GM12878 (cell line): ENCODE data around the gene RINL. TPM values are rescaled to one million over a fixed set of nuclear protein-coding genes. Genes with fewer than 3 reads are reported as not detected.
A peak's percentile ranks its signal among the peaks of the same experiment; 100 is the strongest.

Experiments used
- ATAC-seq: fragments of 200-7000 bp; cut with Tn5 transposase; 3 replicates; pipeline ENCODE4 v1.9.1; 2020; ENCODE audit warnings: mild to moderate bottlenecking, moderate library complexity
- BruUV-seq: library from RNA; stranded (reverse); fragments of 400-500 nt; replicated peaks from 2 replicates; lab custom pipeline; 2021; lab: Mats Ljungman, UMichigan
- CTCF ChIA-PET: fragments of 300-600 bp; sonication (Branson Sonifier 250); formaldehyde crosslinking; extraction: SDS; loops from one replicate; lab custom pipeline; 2021; ENCODE audit warnings: inconsistent platforms; lab: Yijun Ruan, JAX
- POLR2A ChIA-PET: fragments of 350-600 bp; formaldehyde crosslinking; extraction: SDS; loops from one replicate; lab custom pipeline; 2021; ENCODE audit warnings: inconsistent platforms; lab: Charles Lee
- RAD21 ChIA-PET: fragments of 300-600 bp; sonication (Branson Sonifier 250); formaldehyde crosslinking; loops from one replicate; lab custom pipeline; 2023; ENCODE audit warnings: antibody characterized with exemption; ENCODE audit not compliant: unreplicated experiment; lab: Charles Lee
- SMC1A ChIA-PET: fragments of 300-600 bp; sonication (Branson Sonifier 250); formaldehyde crosslinking; loops from one replicate; lab custom pipeline; 2023; ENCODE audit not compliant: unreplicated experiment, uncharacterized antibody; lab: Charles Lee
- DNase-seq: peaks from one replicate; pipeline ENCODE4 v3.0.0-alpha.2; 2011; ENCODE audit warnings: low read depth, low spot score
- FAIRE-seq: peaks from 3 replicates; lab custom pipeline; 2011; peaks lifted over from hg19 to GRCh38; lab: Jason Lieb, UNC
- H2AFZ ChIP-seq: 2 replicates; pipeline ENCODE4 v1.6.0; 2011; ENCODE audit warnings: low read depth, low read length, control low read depth; ENCODE audit not compliant: control insufficient read depth
- H3K27ac ChIP-seq: 2 replicates; pipeline ENCODE4 v1.5.1; 2011; ENCODE audit warnings: control low read depth; ENCODE audit not compliant: control insufficient read depth, insufficient read depth
- H3K27me3 ChIP-seq, 2 experiments: replicated peaks in 1 of 2; 2 replicates each; pipeline versions ENCODE4 v1.6.0 to v1.6.1; 2011; ENCODE audit warnings: low read length in 1 of 2; ENCODE audit not compliant: control insufficient read depth in 2 of 2, insufficient read depth in 2 of 2
- H3K36me3 ChIP-seq, 2 experiments: 2 replicates each; pipeline ENCODE4 v1.5.1; 2011; ENCODE audit warnings: low read length in 1 of 2; ENCODE audit not compliant: control insufficient read depth in 2 of 2, insufficient read depth in 2 of 2
- H3K4me1 ChIP-seq: 2 replicates; pipeline ENCODE4 v1.6.1; 2011; ENCODE audit warnings: mild to moderate bottlenecking, low read length, moderate library complexity, mixed read lengths; ENCODE audit not compliant: control insufficient read depth, insufficient read depth
- H3K4me2 ChIP-seq: 2 replicates; pipeline ENCODE4 v1.6.0; 2011; ENCODE audit warnings: control low read depth; ENCODE audit not compliant: control insufficient read depth, insufficient read depth
- H3K4me3 ChIP-seq: fragments of 200-600 bp; sonication (generic); 2 replicates; pipeline ENCODE4 v1.5.1; 2016
- H3K79me2 ChIP-seq: 2 replicates; pipeline ENCODE4 v1.6.0; 2011; ENCODE audit warnings: low read length; ENCODE audit not compliant: control insufficient read depth, insufficient read depth
- H3K9ac ChIP-seq: 2 replicates; pipeline ENCODE4 v1.8.0; 2011; ENCODE audit warnings: low read length, control low read depth, mixed read lengths; ENCODE audit not compliant: control insufficient read depth, insufficient read depth
- H3K9me3 ChIP-seq: replicated peaks from 3 replicates; pipeline ENCODE4 v1.5.1; 2011; ENCODE audit warnings: mild to moderate bottlenecking, low read length; ENCODE audit not compliant: control insufficient read depth, insufficient read depth
- H4K20me1 ChIP-seq: 2 replicates; pipeline ENCODE4 v1.6.0; 2011; ENCODE audit not compliant: control insufficient read depth, insufficient read depth
- BACH1 ChIP-seq: fragments of 450-650 bp; IDR thresholded peaks from 2 replicates; pipeline ENCODE4 v1.6.1; 2017; ENCODE audit warnings: mild to moderate bottlenecking, borderline replicate concordance
- CHD1 ChIP-seq: IDR thresholded peaks from 2 replicates; pipeline ENCODE4 v1.6.1; 2012; ENCODE audit warnings: low read depth, low read length, improper control_type of control experiment
- IRF4 ChIP-seq: IDR thresholded peaks from 2 replicates; pipeline ENCODE4 v1.6.1; 2011; ENCODE audit warnings: low read depth, low read length
- KDM1A ChIP-seq: fragments of 200-600 bp; sonication (generic); IDR thresholded peaks from 2 replicates; pipeline ENCODE4 v1.6.1; 2016; ENCODE audit warnings: borderline replicate concordance
- MYC ChIP-seq: IDR thresholded peaks from 2 replicates; pipeline ENCODE4 v1.6.1; 2011; ENCODE audit warnings: mild to moderate bottlenecking, low read length, moderate library complexity, inconsistent platforms; ENCODE audit not compliant: insufficient read depth, insufficient replicate concordance, insufficient read length, severe bottlenecking
- NFYB ChIP-seq: IDR thresholded peaks from 2 replicates; pipeline ENCODE4 v1.6.1; 2011; ENCODE audit warnings: low read depth, mild to moderate bottlenecking, low read length, improper control_type of control experiment, moderate library complexity; ENCODE audit not compliant: insufficient read depth
- RCOR1 ChIP-seq: conservative IDR thresholded peaks from 2 replicates; pipeline ENCODE4 v1.6.1; 2012; ENCODE audit warnings: low read depth, low read length, improper control_type of control experiment
- ZNF384 ChIP-seq: IDR thresholded peaks from 2 replicates; pipeline ENCODE4 v1.6.1; 2012; ENCODE audit warnings: low read depth, mild to moderate bottlenecking, low read length, improper control_type of control experiment, borderline replicate concordance
- ZNF592 ChIP-seq: fragments of 450-650 bp; IDR thresholded peaks from 2 replicates; pipeline ENCODE4 v1.6.1; 2017; ENCODE audit warnings: mild to moderate bottlenecking, moderate library complexity
- WGBS: methylation state at CpG from one replicate; pipeline ENCODE4 v1.1.6; 2016; ENCODE audit warnings: low lambda C conversion rate; ENCODE audit not compliant: insufficient replicate concordance, insufficient coverage; ENCODE audit errors: missing lambda C conversion rate; 5-methylcytosine and 5-hydroxymethylcytosine counted together
- in situ Hi-C: fragments of 300-500 bp; cut with MboI; formaldehyde crosslinking; loops from 9 replicates; pipeline ENCODE4 v1.14.3; 2018; ENCODE audit warnings: mixed read lengths
- intact Hi-C: fragments of 100-400 bp; cut with micrococcal nuclease; formaldehyde crosslinking; loops from one replicate; pipeline ENCODE4 v1.14.2; 2022; ENCODE audit not compliant: unreplicated experiment
- polyA plus RNA-seq, 11 experiments: library from polyadenylated mRNA; depleted of rRNA in 4 of 11; unstranded in 6 of 11; stranded (reverse) in 5 of 11; fragments of >200 nt; fragmentation: Nextera tagmentation in 4 of 11; fragmentation: Illumina TruSeq in 1 of 11; extraction: Ambion mirVana in 4 of 11; extraction: Trizol in 1 of 11; gene quantifications; 1 replicate in 1 of 11; 2 replicates in 10 of 11; pipeline versions ENCODE4 v1.2.1 to v1.2.3, GENCODE V29; 2011 to 2016; ENCODE audit warnings: inconsistent platforms in 2 of 11, missing spikeins in 2 of 11, low read depth in 1 of 11
- total RNA-seq, 4 experiments: library from RNA; depleted of rRNA in 3 of 4; stranded (reverse); fragments of >200 nt in 3 of 4; fragmentation: Illumina TruSeq in 1 of 4; extraction: Trizol in 1 of 4; gene quantifications; 2 replicates each; pipeline versions ENCODE4 v1.2.1 to v1.2.3, GENCODE V29; 2013 to 2021

Gene RINL
- total and polyA plus RNA-seq, 10 of the 15 experiments (the other 5 are each of a cell fraction or from before 2014, with no cell fraction given), result 14.5 to 64.2 (median 47.6) TPM

GRCh38 chr19:38892841-38893240 is 14.8 kb upstream of the RINL start:
- in situ Hi-C loops (no loop called here), intact Hi-C loops (no loop called here)
- ATAC-seq, result no peak
- Histone ChIP-seq H2AFZ (no peak overlapping the region), H3K36me3 (no peaks in the 10 kb centered on the region; a peak in 1 of 4 replicates), H3K9me3 (no peaks in the 10 kb centered on the region), H3K4me1 (no peaks in the 10 kb centered on the region), H3K27me3 (no peaks in the 10 kb centered on the region), H3K4me2 (no peak overlapping the region), H3K4me3 (no peak overlapping the region), H3K79me2 (no peaks in the 10 kb centered on the region), H3K27ac (no peak overlapping the region), H3K9ac (no peak overlapping the region), H4K20me1 (no peaks in the 10 kb centered on the region)
- CTCF ChIA-PET, result interaction anchor here (0.5 to 0.9 kb wide), 3 partner anchors 100 to 1530 kb away, joined by 3 read pairs; no protein-coding TSS in a partner anchor
- 77% methylated on average over 5 of the region's 5 CpGs for WGBS
- RAD21 ChIA-PET, result no interaction called here
- TF ChIP-seq NFYB (0 out of 2 replicates have a peak, but pooled peaks have one; percentile 43), CHD1 (no peak)
- no peak for FAIRE-seq
- POLR2A ChIA-PET, result interaction anchor here (0.6 kb wide), 1 partner anchor 37 kb away, joined by 6 read pairs; no protein-coding TSS in a partner anchor
- SMC1A ChIA-PET, result no interaction called here
- BruUV-seq, result no TSS peak
- no peak for DNase-seq

GRCh38 chr19:38891771-38892170 is 13.7 kb upstream of the RINL start:
- no peaks in the 10 kb centered on the region for H3K4me1 ChIP-seq
- ChIA-PET POLR2A (no interaction called here), CTCF (interaction anchor here (0.7 kb wide), 1 partner anchor 166 kb away, joined by 4 read pairs; no protein-coding TSS in a partner anchor), SMC1A (no interaction called here), RAD21 (no interaction called here)
- DNase-seq (no peak), FAIRE-seq (no peak), ATAC-seq (no peak)
- H2AFZ ChIP-seq, result no peak overlapping the region
- no peaks in the 10 kb centered on the region for H3K79me2 ChIP-seq
- no peak overlapping the region for H3K9ac ChIP-seq
- in situ Hi-C loops (no loop called here), intact Hi-C loops (no loop called here)
- WGBS, result 83% methylated on average over 6 of the region's 6 CpGs
- H3K4me2 ChIP-seq, result no peak overlapping the region
- H3K27me3 ChIP-seq, result no peaks in the 10 kb centered on the region
- H3K36me3 ChIP-seq, result no peaks in the 10 kb centered on the region; a peak in 1 of 4 replicates
- H3K27ac ChIP-seq, result no peak overlapping the region
- no peaks in the 10 kb centered on the region for H3K9me3 ChIP-seq
- no peak overlapping the region for H3K4me3 ChIP-seq
- H4K20me1 ChIP-seq, result no peaks in the 10 kb centered on the region
- BruUV-seq, result no TSS peak
- TF ChIP-seq CHD1 (no peak), BACH1 (no peak), RCOR1 (no peak), KDM1A (no peak), MYC (no peak), ZNF384 (no peak), ZNF592 (no peak), IRF4 (no peak)
